ENCODE results near the gene E2F4.
A peak's percentile ranks its signal among the peaks of the same experiment; 100 is the strongest.

The E2F4 gene

GRCh38 chr16:67193536-67193935, 1.6 kb downstream of the E2F4 start:
- peak overlapping the region; percentile 77 for H3K4me3 ChIP-seq (ENCODE audit: low read length)

GRCh38 chr16:67194260-67194659, 2.3 kb downstream of the E2F4 start:
- DNase-seq (ENCODE audit: low read depth), result no peak
- H3K4me3 ChIP-seq (ENCODE audit: low read length), result no peak overlapping the region
- TF ChIP-seq CTCF (conservative IDR thresholded peaks at IDR 0.05; ENCODE audit: low read depth, low read length), result no peak

More at GRCh38 chr16:67193536-67193935, 1.6 kb downstream of the E2F4 start:
- DNase-seq (ENCODE audit: low read depth), result no peak
- no peak for TF ChIP-seq CTCF (conservative IDR thresholded peaks at IDR 0.05; ENCODE audit: low read depth, low read length)

GRCh38 chr16:67195676-67196075, 3.7 kb downstream of the E2F4 start:
- H3K4me3 ChIP-seq (ENCODE audit: low read length), result no peak overlapping the region
- no peak for DNase-seq (ENCODE audit: low read depth)
- TF ChIP-seq CTCF (conservative IDR thresholded peaks at IDR 0.05; ENCODE audit: low read depth, low read length), result no peak

GRCh38 chr16:67196881-67197280, 4.9 kb downstream of the E2F4 start:
- DNase-seq (ENCODE audit: low read depth), result no peak
- no peak for TF ChIP-seq CTCF (conservative IDR thresholded peaks at IDR 0.05; ENCODE audit: low read depth, low read length)
- no peak overlapping the region for H3K4me3 ChIP-seq (ENCODE audit: low read length)

- no peak for DNase-seq (ENCODE audit: low read depth)
- no peak for TF ChIP-seq CTCF (conservative IDR thresholded peaks at IDR 0.05; ENCODE audit: low read depth, low read length)
Measured at GRCh38 chr16:67197704-67198103, 5.7 kb downstream of the E2F4 start.

GRCh38 chr16:67198238-67198734, 6.3 kb downstream of the E2F4 start:
- DNase-seq (ENCODE audit: low read depth), result no peak
- peak; percentile 82 for TF ChIP-seq CTCF (conservative IDR thresholded peaks at IDR 0.05; ENCODE audit: low read depth, low read length)
- no peak overlapping the region for H3K4me3 ChIP-seq (ENCODE audit: low read length)

More at GRCh38 chr16:67197704-67198103, 5.7 kb downstream of the E2F4 start:
- H3K4me3 ChIP-seq (ENCODE audit: low read length), result no peak overlapping the region

- DNase-seq (ENCODE audit: low read depth), result no peak
- TF ChIP-seq CTCF (conservative IDR thresholded peaks at IDR 0.05; ENCODE audit: low read depth, low read length), result peak; percentile 61
- H3K4me3 ChIP-seq (ENCODE audit: low read length), result no peak within 1 kb of the TSS
Measured at GRCh38 chr16:67199011-67199807, 7.3 kb downstream of the E2F4 start, which contains the start of gene ELMO3. Gene ELMO3 (plus strand): TSS chr16:67199131. CDS start chr16:67199327, 196 bp downstream.
